Right hindlimb (tissue), 1 donor: ENCODE measurements around the gene CBR4.
A peak's percentile ranks its signal among the peaks of the same experiment; 100 is the strongest.
"Not testable (repeated sequence)": the region's sequence is repeated elsewhere in the genome, so short reads cannot be mapped to it uniquely, and the experiment has no call there.

Experiments
- DNase-seq: peaks from one replicate; pipeline ENCODE4 v3.0.0-alpha.2; 2018

Gene CBR4

DNA sequence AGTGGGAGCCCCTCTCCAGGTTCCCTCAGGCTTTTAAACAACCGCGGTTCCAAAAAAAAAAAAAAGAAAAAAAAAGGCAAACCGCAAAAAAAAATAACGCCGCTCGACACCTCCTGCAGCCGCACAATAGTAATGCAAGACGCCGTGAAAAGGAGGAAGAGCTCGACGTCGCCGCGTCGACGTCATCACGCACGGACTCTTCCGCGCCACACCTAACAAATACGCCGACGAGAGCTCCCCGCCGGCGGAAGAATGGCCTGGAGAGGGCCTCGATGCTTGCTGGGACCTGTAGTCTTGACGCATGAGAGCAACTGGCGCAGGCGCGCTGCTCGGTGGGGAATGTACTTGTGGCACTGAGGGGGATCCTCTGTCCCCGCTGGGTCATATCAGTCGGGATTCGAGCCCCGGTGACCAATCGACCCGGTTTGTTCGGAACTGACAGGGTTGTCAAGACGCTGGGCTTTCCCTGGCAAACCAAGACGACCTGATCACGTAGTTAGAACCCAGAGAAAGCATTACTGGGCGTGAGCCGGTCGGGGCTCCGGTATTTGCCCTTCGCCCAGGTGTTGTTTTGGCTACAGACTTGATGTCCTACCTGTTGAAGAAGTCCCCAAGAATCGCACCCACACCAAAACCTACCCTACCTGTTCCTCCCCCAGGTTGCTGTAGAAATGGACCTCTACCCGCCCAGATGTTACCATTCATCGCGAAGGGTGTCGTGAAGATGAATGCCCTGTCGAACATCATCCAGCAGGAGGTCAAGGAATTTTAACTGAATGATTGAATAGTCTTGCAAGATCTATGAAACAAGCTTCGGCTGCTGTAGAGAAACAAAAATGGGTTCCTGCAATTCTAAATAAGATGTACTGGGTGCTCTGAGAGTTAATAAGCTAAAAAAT is at the start of gene CBR4:
TSS of gene CBR4 (minus strand) at position 131 of the 899 bp plus-strand sequence. CDS start 166 bp downstream, outside the sequence.
- DNase-seq = peak; percentile 99

DNA sequence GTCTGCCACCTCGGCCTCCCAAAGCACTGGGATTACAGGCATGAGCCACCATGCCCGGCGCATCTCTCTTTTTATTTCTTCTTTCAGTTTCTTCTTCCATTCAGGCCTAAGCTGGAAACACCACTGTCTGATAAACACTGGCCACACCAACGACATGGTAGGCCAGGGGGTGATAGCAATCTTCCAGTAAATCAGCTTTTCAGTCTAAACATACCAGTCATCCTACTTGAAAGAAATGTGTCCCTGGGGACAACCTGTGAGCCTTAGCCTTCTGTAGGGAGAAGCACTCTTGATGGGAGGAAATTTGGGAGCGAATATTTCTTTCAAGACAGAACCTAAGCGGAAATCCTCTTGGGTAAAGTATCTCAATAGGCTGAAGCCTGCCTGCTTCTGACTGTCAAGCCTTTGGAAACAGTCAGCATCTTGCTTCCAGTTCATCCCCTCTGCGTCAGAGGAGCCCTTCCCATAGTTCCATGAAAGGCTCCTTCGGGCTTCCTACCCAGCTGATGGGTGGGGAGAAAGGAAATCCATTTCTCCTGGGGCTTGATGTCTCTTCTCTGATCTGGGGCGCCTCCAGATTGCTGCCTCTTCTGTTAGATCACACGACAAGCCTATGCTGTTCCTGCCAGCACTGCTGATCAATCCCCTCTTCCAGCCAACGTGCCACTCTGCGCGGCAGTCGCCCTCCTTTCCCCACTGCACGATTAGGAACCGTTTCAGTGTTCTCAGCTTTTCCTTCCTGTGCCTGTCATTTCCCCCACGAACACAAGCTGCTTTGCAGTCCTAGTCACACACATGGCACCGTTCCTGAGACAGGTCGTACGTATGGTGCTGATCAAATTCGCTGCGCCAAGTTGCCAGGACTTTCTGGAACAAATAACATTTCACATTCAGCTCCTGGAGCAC is 49.5 kb upstream of the CBR4 start:
- DNase-seq = peak; percentile 54

DNA sequence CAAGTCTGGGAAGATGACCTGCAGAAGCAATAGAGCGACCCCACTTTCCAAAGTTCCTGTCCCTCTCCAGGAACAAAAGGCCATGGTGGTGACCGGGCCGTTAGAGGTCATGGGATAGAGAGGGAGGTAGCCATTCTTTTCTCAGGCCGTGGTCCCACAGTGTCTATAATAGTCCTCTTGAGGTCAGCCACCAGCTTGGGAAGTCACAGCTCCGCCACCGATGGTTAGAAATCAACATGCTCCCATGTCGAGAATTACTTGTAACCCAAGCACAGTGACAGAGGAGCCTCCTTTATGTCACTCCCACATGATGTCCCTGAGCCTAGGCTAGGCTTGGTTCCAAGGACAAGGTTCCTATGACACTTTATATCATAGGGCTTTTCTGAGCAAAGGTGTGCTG is 48.3 kb upstream of the CBR4 start:
- no peak for DNase-seq

DNA sequence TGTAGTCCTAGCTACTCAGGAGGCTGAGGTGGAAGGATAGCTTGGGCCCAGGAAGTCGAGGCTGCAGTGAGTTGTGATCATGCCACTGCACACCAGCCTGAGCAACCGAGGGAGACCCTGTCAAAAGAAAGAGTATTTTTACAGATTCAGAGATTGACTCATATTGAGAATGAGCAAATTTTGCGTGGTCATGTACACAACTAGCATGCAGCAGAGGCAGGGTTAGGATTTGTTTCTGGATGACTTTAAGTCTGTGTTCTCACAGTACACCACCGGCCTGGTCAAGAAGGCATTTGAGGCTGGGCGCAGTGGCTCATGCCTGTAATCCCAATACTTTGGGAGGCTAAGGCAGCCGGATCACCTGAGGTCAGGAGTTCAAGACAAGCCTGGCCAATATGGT is 44.8 kb upstream of the CBR4 start:
- no peak for DNase-seq

DNA sequence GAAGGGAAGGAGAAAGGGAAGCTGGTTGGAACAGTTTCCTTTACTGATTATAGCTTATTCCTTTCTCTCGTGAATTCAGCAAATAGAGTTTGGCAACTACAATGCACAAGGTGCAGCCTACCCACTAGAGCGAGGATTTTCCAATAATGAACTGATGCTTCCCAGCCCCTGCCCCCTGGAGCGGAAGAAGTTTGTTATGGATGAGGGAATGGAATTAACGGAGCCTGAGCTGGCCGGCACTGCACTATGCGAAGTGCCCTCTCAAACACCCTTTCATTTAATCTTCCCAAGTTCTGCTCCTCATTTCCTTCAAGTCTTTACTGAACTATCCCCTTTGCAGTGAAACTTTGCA is 42.5 kb upstream of the CBR4 start:
- DNase-seq = peak; percentile 80

DNA sequence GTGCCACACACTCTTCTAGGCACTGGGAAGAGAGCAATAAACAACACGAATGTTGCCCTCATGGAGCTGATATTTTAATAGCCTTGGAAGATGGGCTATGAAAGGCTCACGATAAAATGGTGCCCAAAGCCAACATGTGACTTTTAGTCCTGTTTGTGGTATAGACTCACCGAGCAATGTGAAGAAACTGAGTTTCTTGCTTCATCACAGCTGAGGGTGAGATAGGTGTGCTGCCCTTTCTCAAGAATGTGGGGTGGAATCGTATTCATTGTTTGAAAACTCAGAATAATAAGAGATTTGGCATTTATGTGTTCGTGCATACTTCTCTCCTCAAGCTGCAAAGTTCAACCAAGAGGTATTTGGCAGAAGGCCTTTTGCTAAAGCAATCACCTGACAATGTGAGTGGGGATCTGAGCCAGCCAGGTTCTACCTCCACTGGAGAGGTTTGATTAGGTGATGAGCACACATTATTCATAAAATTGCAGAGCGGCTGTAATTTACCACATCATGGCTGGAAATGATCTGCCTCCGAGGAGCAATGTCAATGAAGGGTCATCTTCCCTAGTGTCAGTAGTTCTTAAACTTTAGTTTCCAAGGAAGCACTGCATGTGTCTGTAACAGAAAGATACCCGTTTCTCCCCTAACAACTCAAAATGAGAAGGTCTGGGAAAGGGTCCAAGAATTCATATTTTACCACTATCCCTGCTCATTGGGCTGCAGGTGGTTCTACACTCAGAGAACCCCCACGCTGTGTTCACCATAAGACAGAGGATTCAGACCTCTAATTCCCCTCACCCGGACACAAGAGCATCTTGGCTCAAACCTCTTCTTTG is 41.9 kb upstream of the CBR4 start:
- peak; percentile 83 for DNase-seq

DNA sequence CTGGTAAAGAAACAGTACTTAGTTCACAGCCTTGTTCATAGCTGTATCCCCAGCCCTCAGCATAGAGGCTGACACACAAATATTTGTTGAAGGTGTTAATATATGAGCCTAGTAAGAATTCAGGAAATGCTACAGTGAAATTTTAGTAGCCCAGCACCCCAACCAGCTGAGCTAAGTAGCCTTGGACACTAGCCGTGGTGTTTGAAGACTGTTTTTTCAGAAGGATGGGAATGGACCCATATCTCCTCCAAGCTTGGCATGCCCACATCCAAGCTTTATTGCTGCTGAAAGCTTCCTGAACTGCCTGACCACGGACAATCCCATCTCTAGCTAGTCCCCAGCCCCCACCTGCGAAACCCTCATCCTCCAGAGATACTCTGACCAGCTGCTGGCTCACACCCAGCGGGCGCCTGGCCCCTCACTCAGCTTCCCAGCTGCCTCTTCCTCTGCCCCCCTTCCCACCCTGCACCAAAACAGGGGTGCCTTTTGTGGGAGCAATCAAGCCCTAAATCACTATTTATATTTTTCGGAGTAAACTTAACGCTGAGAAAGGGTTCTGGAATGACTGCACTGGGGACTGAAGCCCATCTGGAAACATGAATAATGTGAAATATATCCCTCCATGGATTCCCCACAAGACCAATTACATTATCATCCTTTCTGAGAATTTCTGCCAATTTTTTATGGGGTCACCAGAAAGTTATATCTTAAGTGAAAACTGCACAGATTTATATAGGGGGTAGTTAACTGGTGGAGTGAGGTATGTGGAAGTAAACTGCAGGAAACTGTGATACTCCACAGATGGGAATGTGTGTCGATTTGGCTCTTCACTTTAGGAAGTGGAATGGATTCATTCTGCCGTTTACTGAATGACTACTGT is 41.1 kb upstream of the CBR4 start:
- peak; percentile 75 for DNase-seq

DNA sequence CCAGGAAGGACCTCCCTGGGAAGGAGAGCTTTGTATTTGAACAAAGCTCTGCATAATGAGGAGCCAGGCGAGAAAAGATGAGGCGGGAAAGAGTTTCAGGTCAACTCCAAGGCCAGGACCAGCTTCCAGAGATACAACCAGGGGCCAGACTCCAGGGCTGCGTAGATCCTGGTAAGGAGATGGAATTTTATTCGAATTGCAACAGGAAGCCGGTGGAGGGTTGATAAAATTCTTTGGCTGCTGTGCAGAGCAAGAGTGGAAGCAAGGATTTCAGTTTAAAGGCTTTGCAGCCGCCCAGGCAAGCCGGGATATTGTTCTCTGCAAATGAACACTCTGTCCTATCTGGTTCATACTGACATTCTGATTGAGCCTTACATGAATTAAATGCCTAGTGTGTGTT is 40.2 kb upstream of the CBR4 start:
- DNase-seq = no peak

DNA sequence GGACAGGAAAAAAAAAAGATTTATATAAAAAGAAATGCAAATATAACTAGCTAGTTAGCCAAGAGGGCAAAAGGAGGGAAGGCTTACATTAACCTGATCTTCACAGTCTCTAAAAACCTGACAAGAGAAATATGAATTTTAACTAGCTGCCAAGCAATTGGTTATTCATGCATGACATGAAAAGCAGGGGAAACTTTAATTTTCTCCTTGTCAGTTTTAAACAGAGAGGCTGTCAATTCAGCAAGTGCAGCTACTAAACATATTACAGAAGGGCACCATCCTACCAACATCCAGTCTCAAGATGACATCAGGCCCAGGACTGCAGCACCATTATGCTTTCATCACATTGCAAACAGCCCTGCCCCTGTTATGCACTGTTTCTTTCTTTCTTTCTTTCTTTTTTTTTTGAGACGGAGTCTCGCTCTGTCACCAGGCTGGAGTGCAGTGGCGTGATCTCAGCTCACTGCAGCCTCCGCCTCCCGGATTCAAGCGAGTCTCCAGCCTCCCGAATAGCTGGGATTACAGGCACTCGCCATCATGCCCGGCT is 38.9 kb upstream of the CBR4 start:
- DNase-seq = no peak

DNA sequence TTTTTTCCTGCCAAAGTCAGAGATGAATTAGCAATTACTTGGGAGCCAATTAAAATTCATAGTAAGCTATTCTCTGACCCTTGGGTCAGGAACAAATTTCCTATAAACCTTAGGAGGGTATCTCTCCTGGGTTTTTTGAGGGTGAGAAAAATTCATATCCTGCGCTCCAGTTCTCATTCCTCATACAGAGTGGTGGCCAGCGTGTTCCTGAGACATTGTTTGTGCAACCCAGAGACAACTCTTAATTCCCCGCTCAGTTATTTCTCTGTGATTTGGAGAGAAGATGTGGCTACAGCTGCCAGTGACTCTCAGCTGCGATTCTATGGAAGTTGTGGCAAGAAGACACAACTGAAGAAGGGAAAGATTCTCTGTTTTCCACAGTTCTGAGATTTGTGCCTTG is 37.9 kb upstream of the CBR4 start:
- peak; percentile 75 for DNase-seq

DNA sequence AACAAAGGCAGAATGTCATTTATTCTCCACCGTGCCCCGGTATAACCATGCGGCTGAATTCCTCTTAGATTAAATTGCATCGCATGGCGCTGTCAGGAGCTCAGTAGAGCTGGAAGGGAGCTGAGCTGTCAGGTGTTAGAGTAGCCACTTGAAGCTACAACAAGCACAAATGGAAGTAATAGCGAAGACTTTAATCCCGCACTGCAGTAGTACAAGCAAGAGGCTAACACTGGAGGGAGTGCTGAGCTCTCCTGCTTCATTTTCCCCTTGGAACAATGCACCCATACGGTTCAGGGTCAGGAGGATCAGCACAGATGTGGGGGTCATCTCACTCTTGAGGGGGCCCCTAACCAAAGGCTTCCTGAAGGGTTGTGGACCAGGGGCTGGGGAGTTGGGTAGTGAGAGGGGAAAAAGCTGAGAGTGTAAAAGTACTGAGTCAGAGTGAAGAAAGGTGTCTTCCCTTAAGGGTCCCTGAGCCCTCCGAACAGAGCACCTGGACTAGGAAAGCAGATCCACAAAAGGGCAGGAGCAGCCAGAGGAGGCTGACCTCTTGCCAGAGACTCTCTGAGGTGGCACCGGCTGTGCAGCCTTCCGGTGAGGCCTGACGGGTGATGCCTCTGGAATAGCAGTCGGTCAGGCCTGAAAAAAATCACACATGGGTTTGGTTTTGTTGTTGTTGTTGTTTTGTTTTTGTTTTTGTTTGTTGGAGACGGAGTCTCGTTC is 36.0 kb upstream of the CBR4 start:
- DNase-seq = no peak

DNA sequence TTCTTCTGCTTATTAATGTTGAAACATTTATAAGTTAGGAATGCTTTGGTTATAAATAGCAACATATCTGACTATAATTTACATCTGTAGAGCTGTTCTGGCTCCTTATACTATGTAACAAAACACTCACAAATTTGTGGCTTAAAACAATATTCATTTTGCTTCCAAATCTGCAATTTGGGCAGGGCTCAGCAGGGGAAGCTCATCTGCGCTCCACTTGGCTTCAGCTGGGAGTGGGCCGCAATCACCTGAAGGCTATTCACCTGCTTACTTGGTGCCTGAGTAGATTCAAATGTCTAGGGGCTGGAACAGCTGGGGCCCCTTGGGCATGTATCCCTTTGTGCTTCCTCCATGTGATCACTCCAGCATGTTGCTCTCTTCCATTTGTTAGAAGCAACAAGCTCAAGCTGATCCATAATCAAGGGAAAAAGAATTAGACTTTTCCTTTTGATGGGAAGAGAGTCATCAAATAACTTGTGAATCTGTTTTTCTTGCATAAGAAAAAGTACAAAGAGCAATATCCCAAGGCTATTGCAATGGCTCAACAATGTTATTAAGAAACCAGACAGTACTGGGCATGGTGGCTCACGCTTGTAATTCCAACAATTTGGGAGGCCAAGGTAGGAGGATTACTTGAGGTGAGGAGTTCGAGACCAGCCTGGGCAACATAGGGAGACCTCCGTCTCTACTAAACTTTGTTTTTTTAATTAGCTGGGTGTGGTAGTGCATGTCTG is 34.8 kb upstream of the CBR4 start:
- no peak for DNase-seq

DNA sequence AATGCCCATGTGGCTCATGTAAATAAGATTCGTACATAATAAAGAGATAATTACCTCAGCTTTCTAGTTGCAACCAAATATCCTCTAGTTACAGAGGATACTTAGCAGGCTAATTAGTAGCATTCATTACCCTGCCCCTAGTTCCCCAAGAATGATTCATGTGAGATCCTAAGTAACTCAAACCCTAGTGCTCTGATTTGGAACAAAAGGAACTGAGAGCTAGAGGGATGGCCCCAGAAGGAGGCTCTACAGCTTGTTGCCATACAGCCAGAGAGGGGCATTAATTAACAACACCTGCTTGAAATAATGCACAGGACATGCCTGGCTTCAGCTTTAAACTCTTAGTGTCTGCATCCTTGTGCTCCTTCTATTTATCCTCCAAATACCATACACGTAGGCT is 32.6 kb upstream of the CBR4 start:
- DNase-seq = no peak

DNA sequence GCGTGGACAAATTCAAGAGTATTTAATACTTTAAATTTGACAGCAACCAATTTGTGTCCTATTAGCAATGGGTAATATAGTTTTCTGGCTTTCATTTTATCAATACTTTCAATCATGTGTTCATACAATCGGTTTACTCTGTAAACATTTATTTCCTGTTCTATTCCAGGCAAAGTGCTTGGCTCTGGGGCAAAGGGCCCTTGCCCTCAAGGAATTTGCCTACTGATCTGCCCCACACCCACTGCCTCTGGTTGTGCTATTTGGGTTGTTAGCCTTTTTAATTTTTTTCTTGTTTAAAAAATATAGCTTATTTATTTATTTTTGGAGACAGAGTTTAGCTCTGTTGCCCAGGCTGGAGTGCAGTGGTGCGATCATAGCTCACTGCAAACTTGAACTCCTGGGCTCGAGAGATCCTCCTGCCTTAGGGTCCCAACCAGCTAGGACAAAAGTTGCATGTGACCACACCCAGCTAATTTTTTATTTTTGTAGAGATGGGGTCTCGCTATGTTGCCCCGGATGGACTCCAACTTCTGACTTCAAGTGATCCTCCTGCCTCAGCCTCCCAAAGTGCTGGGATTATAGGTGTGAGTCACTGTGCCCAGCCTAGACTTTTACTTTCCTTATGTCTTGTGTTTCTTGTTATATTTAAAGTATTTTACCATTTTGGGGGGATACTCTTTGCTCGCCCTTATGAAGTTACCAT is 30.7 kb upstream of the CBR4 start:
- no peak for DNase-seq

DNA sequence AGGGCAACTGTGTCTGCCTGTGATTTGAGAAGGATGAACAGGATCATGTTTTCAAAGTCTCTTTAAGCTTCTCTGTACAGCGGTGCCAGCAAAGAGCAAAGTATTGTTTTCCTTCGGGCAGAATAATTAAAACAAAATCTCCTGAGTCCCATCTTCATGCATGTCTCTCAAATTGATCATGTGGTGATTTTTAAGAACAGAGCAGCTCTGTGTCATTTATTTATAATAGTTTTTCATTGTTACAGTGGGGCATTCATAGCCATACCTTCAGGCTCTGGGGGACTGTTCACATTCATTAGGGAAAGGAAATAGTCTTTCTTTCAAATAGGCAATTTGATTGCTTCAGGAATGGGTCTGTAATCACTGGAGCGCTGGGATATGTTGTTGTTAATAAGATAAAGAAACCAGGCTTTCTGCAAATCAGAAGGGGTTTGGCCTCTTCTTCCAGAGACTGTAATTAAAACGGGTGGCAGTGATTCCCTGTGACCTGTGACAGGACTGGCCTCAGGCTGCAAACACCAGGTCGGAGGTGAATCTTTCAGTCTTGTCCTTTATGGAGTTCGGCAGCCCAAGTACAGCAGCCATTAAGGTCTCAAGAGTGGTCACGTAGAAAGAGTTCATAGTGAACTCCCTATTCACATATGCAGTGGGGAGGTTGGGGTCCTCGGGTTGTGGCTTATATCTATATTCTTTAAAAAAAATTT is 29.3 kb upstream of the CBR4 start:
- no peak for DNase-seq

DNA sequence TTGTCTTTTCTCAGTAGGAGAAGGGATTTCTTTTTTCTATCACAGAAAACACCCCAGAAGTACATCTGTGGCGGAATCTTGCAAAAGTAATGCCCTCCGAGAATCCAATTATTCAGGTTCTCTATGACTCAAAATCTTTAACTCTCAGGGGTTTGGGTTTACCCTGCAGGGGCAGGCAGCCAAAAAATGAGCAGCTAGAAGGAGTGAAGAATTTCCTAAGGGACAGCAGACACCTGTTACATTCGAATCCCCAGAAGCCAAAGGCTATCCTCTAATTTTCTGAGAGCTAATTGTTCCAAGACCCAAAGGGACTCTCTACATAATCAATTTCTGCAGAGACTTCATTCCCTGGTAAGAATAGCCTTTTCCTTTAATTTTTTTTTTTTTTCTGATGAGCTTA is 27.5 kb upstream of the CBR4 start:
- no peak for DNase-seq

DNA sequence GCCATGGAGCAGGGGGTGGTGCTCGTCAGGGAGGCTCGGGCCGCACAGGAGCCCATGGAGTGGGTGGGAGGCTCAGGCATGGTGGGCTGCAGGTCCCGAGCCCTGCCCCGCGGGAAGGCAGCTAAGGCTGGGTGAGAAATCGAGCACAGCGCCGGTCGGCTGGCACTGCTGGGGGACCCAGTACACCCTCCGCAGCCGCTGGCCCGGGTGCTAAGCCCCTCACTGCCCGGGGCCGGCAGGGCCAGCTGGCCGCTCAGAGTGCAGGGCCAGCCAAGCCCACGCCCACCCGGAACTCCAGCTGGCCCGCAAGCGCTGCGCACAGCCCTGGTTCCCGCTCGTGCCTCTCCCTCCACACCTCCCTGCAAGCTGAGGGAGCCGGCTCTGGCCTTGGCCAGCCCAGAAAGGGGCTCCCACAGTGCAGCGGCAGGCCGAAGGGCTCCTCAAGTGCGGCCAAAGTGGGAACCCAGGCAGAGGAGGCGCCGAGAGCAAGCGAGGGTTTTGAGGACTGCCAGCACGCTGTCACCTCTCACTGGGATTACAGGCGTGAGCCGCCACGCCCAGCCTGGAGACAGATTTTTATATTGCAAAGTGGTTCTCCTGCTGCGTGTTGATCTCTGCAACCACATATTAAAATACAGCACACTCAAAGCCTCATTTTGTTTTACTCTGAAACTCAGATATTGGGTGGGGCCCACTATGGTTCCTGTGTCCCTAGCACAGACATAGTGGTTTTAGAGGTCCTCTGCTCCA is 26.0 kb upstream of the CBR4 start:
- not testable (repeated sequence) for DNase-seq

DNA sequence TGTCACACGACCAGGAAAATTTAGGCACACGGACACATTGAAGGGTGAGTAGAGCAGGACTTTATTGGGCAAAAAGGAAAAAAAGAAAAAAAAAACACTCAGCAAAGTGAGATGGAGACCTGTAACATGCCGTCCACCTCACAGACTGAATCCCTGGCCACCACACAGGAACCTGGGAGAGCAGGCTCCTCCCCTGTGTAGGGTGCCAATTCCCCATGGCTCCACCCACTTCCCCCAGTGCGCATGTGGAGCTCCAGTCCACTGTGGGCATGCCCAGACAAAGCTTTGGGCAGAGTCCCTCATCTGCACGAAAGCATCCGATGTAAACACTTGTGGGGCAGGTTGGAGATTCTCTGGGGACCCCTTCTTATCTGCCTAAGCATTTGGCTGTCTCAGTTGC is 23.6 kb upstream of the CBR4 start:
- DNase-seq = no peak
